ENCODE data around the gene CDC42SE2. TPM values are rescaled to one million over a fixed set of nuclear protein-coding genes. Genes with fewer than 3 reads are reported as not detected.

Gene CDC42SE2
- total and polyA plus RNA-seq, 12 donors = 5.1 to 26.7 (median 19.2) TPM

DNA sequence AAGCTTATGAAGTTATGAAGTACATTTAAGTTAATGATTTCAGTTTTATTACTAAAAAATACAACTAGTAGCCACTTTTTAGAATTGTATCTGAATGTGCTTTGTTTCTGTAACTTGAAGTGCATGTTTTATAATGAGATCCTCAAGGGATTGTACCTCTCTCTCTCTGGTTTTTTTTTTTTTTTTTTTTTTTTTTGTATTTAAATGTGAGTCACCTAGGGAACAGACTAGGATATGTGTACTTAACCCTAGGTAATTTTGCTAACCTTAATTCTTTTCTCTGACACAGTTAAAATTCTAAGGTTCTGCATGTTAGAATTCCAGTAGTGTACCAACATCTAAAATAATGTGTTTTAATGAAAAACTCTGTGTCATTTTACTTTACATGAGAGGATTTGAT, 59.5 kb downstream of the CDC42SE2 start:
- no peaks in the 10 kb centered on the region for H3K27me3 ChIP-seq
- no peak overlapping the region for H3K4me3 ChIP-seq
- no peak for DNase-seq
- H3K36me3 ChIP-seq (replicated peaks in 1 of 2) = no peaks in the 10 kb centered on the region
- no peak for TF ChIP-seq POLR2A (IDR thresholded peaks at IDR 0.05)
- no peak for TF ChIP-seq CTCF (IDR thresholded peaks at IDR 0.05)
- H3K4me1 ChIP-seq (replicated peaks in 1 of 2) = peaks cover 0 to 16% of the 10 kb centered on the region in 2 donors
- no peaks in the 10 kb centered on the region for H3K9me3 ChIP-seq (replicated peaks in 1 of 3)
- H3K27ac ChIP-seq = no peak overlapping the region
- intact Hi-C loops (cut with DNase I) = loop anchor here in 1 of 2 donors (10.0 kb wide), 1 partner anchor 49 kb away; no protein-coding TSS in a partner anchor

- TF ChIP-seq POLR2A (IDR thresholded peaks at IDR 0.05) (no peak), CTCF (IDR thresholded peaks at IDR 0.05) (no peak)
- H3K9me3 ChIP-seq (replicated peaks in 1 of 3) = no peaks in the 10 kb centered on the region
- no peak for DNase-seq
- no peaks in the 10 kb centered on the region for H3K27me3 ChIP-seq
- no peaks in the 10 kb centered on the region for H3K36me3 ChIP-seq (replicated peaks in 1 of 2)
- H3K4me1 ChIP-seq (replicated peaks in 1 of 2) = peaks cover 0 to 16% of the 10 kb centered on the region in 2 donors
- 42 to 63% (median 49%) methylated on average over 1 of the region's 1 CpG for WGBS, 4 donors
- H3K27ac ChIP-seq = no peak overlapping the region
- no peak overlapping the region for H3K4me3 ChIP-seq
- intact Hi-C loops (cut with DNase I) = loop anchor here in 1 of 2 donors (10.0 kb wide), 1 partner anchor 50 kb away; no protein-coding TSS in a partner anchor
Observed at GRCh38 chr5:131324303-131324702, 60.5 kb downstream of the CDC42SE2 start.

DNA sequence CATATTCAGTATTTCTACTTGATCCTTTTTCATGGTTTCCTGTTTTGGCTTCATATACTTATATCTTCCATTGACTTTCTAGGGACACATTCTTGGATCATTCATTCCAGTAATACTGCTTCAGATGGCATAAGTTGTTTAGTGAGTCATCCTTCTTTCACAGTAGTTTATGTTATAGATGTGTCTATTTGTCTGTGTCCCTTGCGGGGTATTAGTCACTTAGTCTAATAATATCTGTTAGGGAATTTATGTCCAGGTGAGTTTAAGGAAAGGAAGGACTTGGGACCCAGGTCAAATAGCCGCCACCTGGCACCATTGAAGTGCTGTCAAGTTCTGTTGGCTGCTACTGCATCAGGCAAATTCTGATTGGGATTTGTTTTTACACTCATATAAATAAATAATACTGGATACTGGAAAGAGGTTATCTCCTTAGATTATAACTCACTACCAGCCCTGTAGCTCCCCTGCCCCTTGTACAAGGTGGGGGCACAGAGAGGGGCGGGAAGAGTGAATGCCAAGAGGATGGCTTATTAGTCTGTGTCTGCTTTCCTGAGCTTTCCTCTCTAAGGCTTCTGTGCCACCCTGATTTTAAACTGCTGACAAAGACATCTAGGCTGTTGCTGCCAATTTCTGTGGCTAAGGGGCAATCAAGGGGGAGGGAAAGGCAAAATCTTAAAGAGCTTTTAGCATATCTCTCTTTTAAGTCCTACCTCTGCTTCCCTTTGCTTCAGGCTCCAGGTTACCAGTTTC, 64.9 kb downstream of the CDC42SE2 start:
- DNase-seq = no peak
- no peaks in the 10 kb centered on the region for H3K36me3 ChIP-seq (replicated peaks in 1 of 2)
- intact Hi-C loops (cut with DNase I) = loop anchor here in 1 of 2 donors (10.0 kb wide), 1 partner anchor 54 kb away; no protein-coding TSS in a partner anchor
- H3K27ac ChIP-seq = no peak overlapping the region
- H3K4me1 ChIP-seq (replicated peaks in 1 of 2) = peaks cover 0 to 16% of the 10 kb centered on the region in 2 donors
- H3K27me3 ChIP-seq = no peaks in the 10 kb centered on the region
- WGBS, 4 donors = 88 to 96% (median 92%) methylated on average over 3 of the region's 3 CpGs
- no peaks in the 10 kb centered on the region for H3K9me3 ChIP-seq (replicated peaks in 1 of 3)
- no peak overlapping the region for H3K4me3 ChIP-seq
- TF ChIP-seq CTCF (IDR thresholded peaks at IDR 0.05) = no peak

DNA sequence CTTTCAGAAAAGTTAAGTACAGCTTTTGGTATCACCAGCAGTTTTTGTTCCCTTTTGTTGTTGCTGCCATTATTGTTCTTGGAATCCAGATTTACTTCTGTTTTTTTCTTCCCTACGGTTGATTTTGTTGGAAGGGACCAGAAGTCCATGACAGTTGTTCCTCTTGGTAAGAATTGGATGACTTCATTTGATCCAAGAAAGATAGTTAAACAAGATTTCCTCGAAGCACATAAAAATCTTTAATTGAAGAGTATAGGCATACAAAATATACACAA, 65.4 kb downstream of the CDC42SE2 start:
- TF ChIP-seq CTCF (IDR thresholded peaks at IDR 0.05) (no peak), POLR2A (IDR thresholded peaks at IDR 0.05) (no peak)
- no peaks in the 10 kb centered on the region for H3K36me3 ChIP-seq (replicated peaks in 1 of 2)
- H3K9me3 ChIP-seq (replicated peaks in 1 of 3) = no peaks in the 10 kb centered on the region
- no peak overlapping the region for H3K4me3 ChIP-seq
- intact Hi-C loops (cut with DNase I) = loop anchor here in 1 of 2 donors (10.0 kb wide), 1 partner anchor 54 kb away; no protein-coding TSS in a partner anchor
- WGBS, 4 donors = 71 to 77% (median 74%) methylated on average over 2 of the region's 2 CpGs
- DNase-seq = no peak
- H3K27ac ChIP-seq = no peak overlapping the region
- peaks cover 0 to 10% of the 10 kb centered on the region in 2 donors for H3K4me1 ChIP-seq (replicated peaks in 1 of 2)
- H3K27me3 ChIP-seq = no peaks in the 10 kb centered on the region

Data from adrenal gland (tissue), 12 donors.